Mesothelial cell of epicardium (in vitro differentiated cells): ENCODE data around the gene MYH13. TPM values are rescaled to one million over a fixed set of nuclear protein-coding genes. Genes with fewer than 3 reads are reported as not detected.

ENCODE experiments used
- DNase-seq, 2 experiments: peaks; one replicate each; pipeline ENCODE4 v3.0.0; 2021; ENCODE audit warnings: low spot score in 2 of 2; ENCODE audit not compliant: unreplicated experiment in 2 of 2
- H3K27ac Mint-ChIP-seq: 2 replicates; pipeline ENCODE4 v1.8.0; 2021; ENCODE audit warnings: mixed read lengths
- H3K27me3 Mint-ChIP-seq: 2 replicates; pipeline ENCODE4 v1.8.0; 2021; ENCODE audit warnings: low read depth, mixed read lengths
- H3K36me3 Mint-ChIP-seq: 2 replicates; pipeline ENCODE4 v1.8.0; 2021; ENCODE audit warnings: mixed read lengths
- H3K4me1 Mint-ChIP-seq: 2 replicates; pipeline ENCODE4 v1.8.0; 2021; ENCODE audit warnings: mixed read lengths
- H3K4me3 Mint-ChIP-seq: 2 replicates; pipeline ENCODE4 v1.8.0; 2021; ENCODE audit warnings: mild to moderate bottlenecking, moderate library complexity, mixed read lengths
- H3K9me3 Mint-ChIP-seq: 2 replicates; pipeline ENCODE4 v1.8.0; 2021; ENCODE audit warnings: mixed read lengths
- CTCF ChIP-seq: fragments of 200-600 bp; sonication (generic); IDR thresholded peaks from one replicate; pipeline ENCODE4 v1.5.0; 2021; ENCODE audit warnings: antibody characterized with exemption; ENCODE audit not compliant: unreplicated experiment
- total RNA-seq: library from RNA; stranded (reverse); gene quantifications from 3 replicates; pipeline ENCODE4 v1.2.1, GENCODE V29; 2021

The MYH13 gene
- total RNA-seq: 0.04 TPM in 1 of 3 replicates, not detected in the others

- Mint-ChIP-seq H3K4me1 (no peaks in the 10 kb centered on the region), H3K27me3 (peaks cover 30% of the 10 kb centered on the region), H3K36me3 (no peaks in the 10 kb centered on the region), H3K27ac (no peak within 1 kb of the TSS), H3K4me3 (no peak within 1 kb of the TSS), H3K9me3 (no peaks in the 10 kb centered on the region)
- no peak for DNase-seq
- no peak for TF ChIP-seq CTCF
Measured at GRCh38 chr17:10372906-10373305, at the start of gene MYH13. TSS of gene MYH13 (minus strand) at chr17:10373006. CDS start at chr17:10364530, 8,476 bp downstream.

- Mint-ChIP-seq H3K27ac (no peak within 1 kb of the TSS), H3K9me3 (no peaks in the 10 kb centered on the region), H3K4me3 (no peak within 1 kb of the TSS), H3K4me1 (no peaks in the 10 kb centered on the region), H3K27me3 (no peaks in the 10 kb centered on the region), H3K36me3 (no peaks in the 10 kb centered on the region)
- no peak for DNase-seq
- TF ChIP-seq CTCF: no peak
Measured at GRCh38 chr17:10421900-10422542, 49.2 kb upstream of the MYH13 start, which contains the start of gene MYH8. TSS of gene MYH8 (minus strand) at chr17:10421950. CDS start at chr17:10420227, 1,723 bp downstream.

GRCh38 chr17:10421211-10421610 lies 48.4 kb upstream of the MYH13 start:
- H3K4me1 Mint-ChIP-seq: no peaks in the 10 kb centered on the region
- no peak overlapping the region for H3K27ac Mint-ChIP-seq
- TF ChIP-seq CTCF: no peak
- no peaks in the 10 kb centered on the region for H3K27me3 Mint-ChIP-seq
- H3K9me3 Mint-ChIP-seq: no peaks in the 10 kb centered on the region
- no peaks in the 10 kb centered on the region for H3K36me3 Mint-ChIP-seq
- DNase-seq: no peak
- no peak overlapping the region for H3K4me3 Mint-ChIP-seq

- DNase-seq: no peak
- H3K4me3 Mint-ChIP-seq: no peak overlapping the region
- TF ChIP-seq CTCF: no peak
- no peaks in the 10 kb centered on the region for H3K36me3 Mint-ChIP-seq
- H3K4me1 Mint-ChIP-seq: no peaks in the 10 kb centered on the region
- H3K9me3 Mint-ChIP-seq: no peaks in the 10 kb centered on the region
- no peak overlapping the region for H3K27ac Mint-ChIP-seq
- no peaks in the 10 kb centered on the region for H3K27me3 Mint-ChIP-seq
Measured at GRCh38 chr17:10420811-10421210, 48.0 kb upstream of the MYH13 start.

- Mint-ChIP-seq H3K4me1 (no peaks in the 10 kb centered on the region), H3K9me3 (no peaks in the 10 kb centered on the region), H3K4me3 (no peak overlapping the region), H3K27me3 (peaks cover 3% of the 10 kb centered on the region), H3K36me3 (no peaks in the 10 kb centered on the region), H3K27ac (no peak overlapping the region)
- no peak for TF ChIP-seq CTCF
- DNase-seq: no peak
Measured at GRCh38 chr17:10417431-10417830, 44.6 kb upstream of the MYH13 start.

- Mint-ChIP-seq H3K9me3 (no peaks in the 10 kb centered on the region), H3K27ac (no peak overlapping the region), H3K4me3 (no peak overlapping the region), H3K36me3 (no peaks in the 10 kb centered on the region), H3K4me1 (no peaks in the 10 kb centered on the region), H3K27me3 (peaks cover 6% of the 10 kb centered on the region)
- DNase-seq: no peak
- TF ChIP-seq CTCF: no peak
Measured at GRCh38 chr17:10415161-10415560, 42.4 kb upstream of the MYH13 start.
